ENCODE data around the gene SRRM5. TPM values are rescaled to one million over a fixed set of nuclear protein-coding genes. Genes with fewer than 3 reads are reported as not detected.
A peak's percentile ranks its signal among the peaks of the same experiment; 100 is the strongest.
"Not testable (repeated sequence)": the region's sequence is repeated elsewhere in the genome, so short reads cannot be mapped to it uniquely, and the experiment has no call there.

SRRM5 gene
- total and polyA plus RNA-seq, 10 donors = 0.26 to 0.94 (median 0.46) TPM

DNA sequence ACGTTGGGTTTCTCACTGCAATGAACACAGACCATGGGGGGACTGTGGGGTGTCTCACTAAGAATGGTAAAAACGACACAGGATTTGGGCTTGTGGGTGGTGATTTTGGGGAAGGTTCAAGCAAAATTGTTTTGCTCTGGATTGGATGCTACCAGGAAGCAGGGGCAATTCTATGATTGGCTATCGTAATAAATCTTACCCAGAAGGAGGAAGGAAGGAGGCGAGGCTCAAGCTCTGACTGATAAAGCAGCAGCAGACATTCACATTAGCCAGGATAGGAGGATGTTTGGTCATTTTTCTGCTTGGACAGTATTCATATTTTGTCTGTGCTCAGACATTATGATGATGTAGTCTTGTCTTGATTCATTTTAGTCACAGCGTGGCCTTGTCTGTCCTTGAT, 14.0 kb upstream of the SRRM5 start:
- Histone ChIP-seq H3K36me3 (peaks cover 0 to 64% (median 27%) of the 10 kb centered on the region in 6 donors), H3K27ac (peak overlapping the region in 3 of 8 donors; percentile 96 to 98 (median 98)), H3K9me3 (no peaks in the 10 kb centered on the region), H3K4me3 (peak overlapping the region in 2 of 8 donors; percentile 60 to 83), H3K27me3 (replicated peaks in 1 of 7) (no peaks in the 10 kb centered on the region), H3K4me1 (peaks cover 24 to 58% (median 46%) of the 10 kb centered on the region in 6 donors)
- WGBS, 5 donors = 26 to 41% (median 29%) methylated on average over 5 of the region's 5 CpGs
- TF ChIP-seq, protein P1, sequence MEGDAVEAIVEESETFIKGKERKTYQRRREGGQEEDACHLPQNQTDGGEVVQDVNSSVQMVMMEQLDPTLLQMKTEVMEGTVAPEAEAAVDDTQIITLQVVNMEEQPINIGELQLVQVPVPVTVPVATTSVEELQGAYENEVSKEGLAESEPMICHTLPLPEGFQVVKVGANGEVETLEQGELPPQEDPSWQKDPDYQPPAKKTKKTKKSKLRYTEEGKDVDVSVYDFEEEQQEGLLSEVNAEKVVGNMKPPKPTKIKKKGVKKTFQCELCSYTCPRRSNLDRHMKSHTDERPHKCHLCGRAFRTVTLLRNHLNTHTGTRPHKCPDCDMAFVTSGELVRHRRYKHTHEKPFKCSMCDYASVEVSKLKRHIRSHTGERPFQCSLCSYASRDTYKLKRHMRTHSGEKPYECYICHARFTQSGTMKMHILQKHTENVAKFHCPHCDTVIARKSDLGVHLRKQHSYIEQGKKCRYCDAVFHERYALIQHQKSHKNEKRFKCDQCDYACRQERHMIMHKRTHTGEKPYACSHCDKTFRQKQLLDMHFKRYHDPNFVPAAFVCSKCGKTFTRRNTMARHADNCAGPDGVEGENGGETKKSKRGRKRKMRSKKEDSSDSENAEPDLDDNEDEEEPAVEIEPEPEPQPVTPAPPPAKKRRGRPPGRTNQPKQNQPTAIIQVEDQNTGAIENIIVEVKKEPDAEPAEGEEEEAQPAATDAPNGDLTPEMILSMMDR (IDR thresholded peaks at IDR 0.05 in 8 of 11, conservative IDR thresholded peaks at IDR 0.05 in 3 of 11) = no peak
- TF ChIP-seq POLR2AphosphoS5 (IDR thresholded peaks at IDR 0.05) (no peak), POLR2A (IDR thresholded peaks at IDR 0.05) (no peak)
- intact Hi-C loops (cut with DNase I; ENCODE audit: low total_unique reads) = no loop called here
- no peak for DNase-seq

DNA sequence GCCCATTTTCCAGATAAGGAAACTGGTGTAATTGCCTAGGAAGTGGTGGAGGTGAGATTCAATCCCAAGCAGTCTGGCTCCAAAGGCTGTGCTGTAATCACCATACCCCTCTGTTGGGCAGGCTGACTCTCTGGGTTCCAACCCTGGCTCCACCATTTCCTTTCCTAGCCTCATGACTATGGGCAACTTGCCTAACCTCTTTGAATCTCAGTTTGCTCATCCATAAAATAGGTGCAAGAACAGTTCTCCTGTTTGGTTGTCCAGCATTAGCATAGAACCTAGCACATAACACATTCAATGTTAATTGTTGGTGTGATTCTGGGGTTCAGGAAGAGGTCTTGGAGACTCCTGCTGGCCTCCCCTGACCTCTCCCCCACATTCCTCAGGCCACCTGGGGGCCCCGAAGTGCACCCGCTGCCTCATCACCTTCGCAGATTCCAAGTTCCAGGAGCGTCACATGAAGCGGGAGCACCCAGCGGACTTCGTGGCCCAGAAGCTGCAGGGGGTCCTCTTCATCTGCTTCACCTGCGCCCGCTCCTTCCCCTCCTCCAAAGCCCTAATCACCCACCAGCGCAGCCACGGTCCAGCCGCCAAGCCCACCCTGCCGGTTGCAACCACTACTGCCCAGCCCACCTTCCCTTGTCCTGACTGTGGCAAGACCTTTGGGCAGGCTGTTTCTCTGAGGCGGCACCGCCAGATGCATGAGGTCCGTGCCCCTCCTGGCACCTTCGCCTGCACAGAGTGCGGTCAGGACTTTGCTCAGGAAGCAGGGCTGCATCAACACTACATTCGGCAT, 13.2 kb upstream of the SRRM5 start:
- no peak overlapping the region for H3K4me3 ChIP-seq
- H3K36me3 ChIP-seq = peaks cover 0 to 59% (median 21%) of the 10 kb centered on the region in 6 donors
- H3K27me3 ChIP-seq (replicated peaks in 1 of 7) = no peaks in the 10 kb centered on the region
- intact Hi-C loops (cut with DNase I; ENCODE audit: low total_unique reads) = no loop called here
- H3K4me1 ChIP-seq = peaks cover 24 to 51% (median 41%) of the 10 kb centered on the region in 6 donors
- TF ChIP-seq, protein P1 (IDR thresholded peaks at IDR 0.05 in 8 of 11, conservative IDR thresholded peaks at IDR 0.05 in 3 of 11) = no peak
- TF ChIP-seq POLR2A (IDR thresholded peaks at IDR 0.05) (no peak), POLR2AphosphoS5 (IDR thresholded peaks at IDR 0.05) (no peak)
- H3K9me3 ChIP-seq = no peaks in the 10 kb centered on the region
- 95 to 97% (median 95%) methylated on average over 19 of the region's 19 CpGs for WGBS, 5 donors
- peak overlapping the region in 2 of 8 donors; percentile 98 for H3K27ac ChIP-seq
- no peak for DNase-seq

DNA sequence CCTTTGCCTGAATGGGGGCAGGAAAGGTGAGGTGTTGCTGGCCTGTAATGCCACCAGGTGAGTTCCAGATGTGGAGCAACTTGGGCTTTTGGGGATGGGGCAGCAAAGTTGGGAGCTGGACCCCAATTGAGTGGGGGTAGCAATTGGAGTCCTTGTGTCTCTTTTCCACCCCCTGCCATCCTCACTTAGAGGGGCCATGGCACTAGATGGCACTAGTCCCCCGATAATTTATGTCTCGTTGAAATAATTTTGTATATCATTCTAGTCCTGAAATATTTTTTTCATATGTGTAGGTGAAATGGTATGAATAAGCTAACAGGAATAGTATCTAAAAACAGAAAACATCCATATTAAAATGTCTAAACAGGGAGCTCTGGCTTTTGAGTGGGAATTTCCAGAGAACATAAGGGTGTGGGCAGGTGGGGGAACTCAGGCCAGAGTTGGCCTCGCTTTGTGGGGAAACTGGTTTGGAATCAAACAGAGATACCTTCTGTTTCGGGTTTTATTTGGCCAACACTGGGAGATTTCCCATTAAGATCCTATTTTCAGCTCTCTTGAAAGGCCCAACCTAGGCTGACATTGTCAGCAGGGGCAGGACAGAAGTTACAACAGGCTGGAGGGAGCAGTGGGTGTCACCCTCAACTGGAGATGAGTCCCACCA, 12.1 kb upstream of the SRRM5 start:
- Histone ChIP-seq H3K4me3 (no peak overlapping the region), H3K27ac (no peak overlapping the region), H3K36me3 (peaks cover 0 to 53% (median 21%) of the 10 kb centered on the region in 6 donors), H3K4me1 (peaks cover 16 to 39% (median 29%) of the 10 kb centered on the region in 6 donors), H3K9me3 (no peaks in the 10 kb centered on the region), H3K27me3 (replicated peaks in 1 of 7) (no peaks in the 10 kb centered on the region)
- 86 to 95% (median 90%) methylated on average over 4 of the region's 4 CpGs for WGBS, 5 donors
- TF ChIP-seq, protein P1 (IDR thresholded peaks at IDR 0.05 in 8 of 11, conservative IDR thresholded peaks at IDR 0.05 in 3 of 11) = no peak
- TF ChIP-seq POLR2A (IDR thresholded peaks at IDR 0.05) (no peak), POLR2AphosphoS5 (IDR thresholded peaks at IDR 0.05) (no peak)
- intact Hi-C loops (cut with DNase I; ENCODE audit: low total_unique reads) = no loop called here
- DNase-seq = no peak

DNA sequence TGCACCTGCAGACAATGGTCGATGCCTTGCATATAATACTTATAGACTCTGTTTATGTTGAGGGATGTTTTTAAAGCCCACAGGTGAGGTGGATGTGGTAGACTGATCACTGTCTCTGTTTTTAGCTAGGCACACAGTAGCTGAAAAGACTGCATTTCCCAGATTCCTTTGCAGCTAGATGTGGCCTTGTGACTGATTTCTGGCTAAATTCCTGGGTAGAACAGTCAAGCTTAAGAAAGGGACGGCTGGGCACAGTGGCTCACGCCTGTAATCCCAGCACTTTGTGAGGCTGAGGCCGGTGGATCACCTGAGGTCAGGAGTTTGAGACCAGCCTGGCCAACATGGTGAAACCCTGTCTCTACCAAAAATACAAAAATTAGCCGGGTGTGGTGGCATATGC, 11.6 kb upstream of the SRRM5 start:
- H3K4me1 ChIP-seq = peaks cover 12 to 34% (median 25%) of the 10 kb centered on the region in 6 donors
- H3K27ac ChIP-seq; DNase-seq; intact Hi-C loops (cut with DNase I; ENCODE audit: low total_unique reads); H3K27me3 ChIP-seq (replicated peaks in 1 of 7); H3K4me3 ChIP-seq; H3K9me3 ChIP-seq: not testable (repeated sequence)
- WGBS, 5 donors = 80 to 96% (median 89%) methylated on average over 5 of the region's 5 CpGs
- H3K36me3 ChIP-seq = peaks cover 0 to 53% (median 21%) of the 10 kb centered on the region in 6 donors
